ENCODE data around the gene LYRM9.
"Not testable (repeated sequence)": the region's sequence is repeated elsewhere in the genome, so short reads cannot be mapped to it uniquely, and the experiment has no call there.

Gene LYRM9

GRCh38 chr17:27918498-27918897 is 25.3 kb upstream of the LYRM9 start:
- no peak for TF ChIP-seq CTCF (IDR thresholded peaks at IDR 0.05; ENCODE audit: extremely low read depth, missing control alignments)
- no peak for DNase-seq (ENCODE audit: low spot score)

- DNase-seq (ENCODE audit: low spot score) = no peak
- no peak for TF ChIP-seq CTCF (IDR thresholded peaks at IDR 0.05; ENCODE audit: extremely low read depth, missing control alignments)
Observed at GRCh38 chr17:27917000-27917399, 23.8 kb upstream of the LYRM9 start.

- TF ChIP-seq CTCF (IDR thresholded peaks at IDR 0.05; ENCODE audit: extremely low read depth, missing control alignments) = no peak
- no peak for DNase-seq (ENCODE audit: low spot score)
Observed at GRCh38 chr17:27915709-27916108, 22.5 kb upstream of the LYRM9 start.

- DNase-seq (ENCODE audit: low spot score) = no peak
- no peak for TF ChIP-seq CTCF (IDR thresholded peaks at IDR 0.05; ENCODE audit: extremely low read depth, missing control alignments)
Observed at GRCh38 chr17:27914382-27914781, 21.2 kb upstream of the LYRM9 start.

- TF ChIP-seq CTCF (IDR thresholded peaks at IDR 0.05; ENCODE audit: extremely low read depth, missing control alignments) = no peak
Observed at GRCh38 chr17:27912964-27913363, 19.8 kb upstream of the LYRM9 start.

GRCh38 chr17:27912299-27912698 is 19.1 kb upstream of the LYRM9 start:
- not testable (repeated sequence) for DNase-seq (ENCODE audit: low spot score)

More at GRCh38 chr17:27912964-27913363, 19.8 kb upstream of the LYRM9 start:
- DNase-seq (ENCODE audit: low spot score) = no peak

- no peak for TF ChIP-seq CTCF (IDR thresholded peaks at IDR 0.05; ENCODE audit: extremely low read depth, missing control alignments)
- no peak for DNase-seq (ENCODE audit: low spot score)
Observed at GRCh38 chr17:27907976-27908558, 14.9 kb upstream of the LYRM9 start.

- DNase-seq (ENCODE audit: low spot score) = no peak
- no peak for TF ChIP-seq CTCF (IDR thresholded peaks at IDR 0.05; ENCODE audit: extremely low read depth, missing control alignments)
Observed at GRCh38 chr17:27906623-27907022, 13.5 kb upstream of the LYRM9 start.

All from GM20000 (cell line).